MM.1S (cell line): Measurements from ENCODE around the gene SWAP70.
"Not testable (repeated sequence)": the region's sequence is repeated elsewhere in the genome, so short reads cannot be mapped to it uniquely, and the experiment has no call there.

Source experiments
- DNase-seq: peaks from one replicate; pipeline ENCODE4 v3.0.0-alpha.2; 2015
- H2AFZ ChIP-seq: fragments of 300-600 bp; sonication (generic); 2 replicates; pipeline ENCODE4 v1.6.0; 2016; ENCODE audit warnings: antibody characterized with exemption, low read length
- H3F3A ChIP-seq: fragments of 300-600 bp; sonication (generic); 2 replicates; pipeline ENCODE4 v1.6.1; 2016; ENCODE audit warnings: mild to moderate bottlenecking, antibody characterized with exemption, low read length, moderate library complexity, mixed read lengths; ENCODE audit not compliant: insufficient read depth
- H3K27ac ChIP-seq: fragments of 300-600 bp; sonication (generic); 2 replicates; pipeline ENCODE4 v1.5.1; 2016; ENCODE audit warnings: mild to moderate bottlenecking, low read length
- H3K27me3 ChIP-seq: fragments of 300-600 bp; sonication (generic); replicated peaks from 2 replicates; pipeline ENCODE4 v1.6.0; 2016; ENCODE audit warnings: low read length; ENCODE audit not compliant: insufficient read depth
- H3K36me3 ChIP-seq: fragments of 300-600 bp; sonication (generic); replicated peaks from 2 replicates; pipeline ENCODE4 v1.6.1; 2016; ENCODE audit warnings: mild to moderate bottlenecking, low read length, mixed read lengths; ENCODE audit not compliant: insufficient read depth
- H3K4me1 ChIP-seq: fragments of 300-600 bp; sonication (generic); 2 replicates; pipeline ENCODE4 v1.6.1; 2016; ENCODE audit warnings: low read length, mixed read lengths
- H3K4me2 ChIP-seq: fragments of 300-600 bp; sonication (generic); 2 replicates; pipeline ENCODE4 v1.6.0; 2016; ENCODE audit warnings: low read depth, low read length
- H3K4me3 ChIP-seq: fragments of 300-600 bp; sonication (generic); 2 replicates; pipeline ENCODE4 v1.5.1; 2016; ENCODE audit warnings: low read length, mixed read lengths
- H3K79me2 ChIP-seq: fragments of 300-600 bp; sonication (generic); 2 replicates; pipeline ENCODE4 v1.6.1; 2016; ENCODE audit warnings: mixed run types, low read length, mixed read lengths
- H3K9ac ChIP-seq: fragments of 300-600 bp; sonication (generic); 2 replicates; pipeline ENCODE4 v1.6.1; 2016; ENCODE audit warnings: low read length, mixed read lengths
- H3K9me2 ChIP-seq: fragments of 300-600 bp; sonication (generic); replicated peaks from 2 replicates; pipeline ENCODE4 v1.6.1; 2016; ENCODE audit warnings: mild to moderate bottlenecking, low read length, mixed read lengths; ENCODE audit not compliant: insufficient read depth
- H3K9me3 ChIP-seq: fragments of 300-600 bp; sonication (generic); replicated peaks from 2 replicates; pipeline ENCODE4 v1.6.1; 2016; ENCODE audit warnings: mild to moderate bottlenecking, low read length, mixed read lengths; ENCODE audit not compliant: insufficient read depth
- H4K20me1 ChIP-seq: fragments of 300-600 bp; sonication (generic); 2 replicates; pipeline ENCODE4 v1.6.1; 2016; ENCODE audit warnings: mild to moderate bottlenecking, low read length, moderate library complexity, mixed read lengths; ENCODE audit not compliant: insufficient read depth
- CTCF ChIP-seq: fragments of 300-600 bp; sonication (generic); IDR thresholded peaks from 2 replicates; pipeline ENCODE4 v1.5.1; 2016; ENCODE audit warnings: antibody characterized with exemption, low read length, mixed read lengths
- EZH2 ChIP-seq: fragments of 300-600 bp; sonication (generic); optimal IDR thresholded peaks from 2 replicates; pipeline ENCODE3; 2017; ENCODE audit warnings: low read depth, mild to moderate bottlenecking, antibody characterized with exemption, low read length, mixed read lengths
- EZH2phosphoT487 ChIP-seq: fragments of 300-600 bp; sonication (generic); IDR thresholded peaks from 2 replicates; pipeline ENCODE4 v1.6.1; 2018; ENCODE audit warnings: antibody characterized with exemption, low read length

The SWAP70 gene

GRCh38 chr11:9740202-9740883, 76.5 kb downstream of the SWAP70 start:
- peaks cover 2% of the 10 kb centered on the region; the same call in 1 of the 2 replicates for H3F3A ChIP-seq
- TF ChIP-seq CTCF (no peak), EZH2phosphoT487 (no peak), EZH2 (no peak)

GRCh38 chr11:9741260-9741659, 77.4 kb downstream of the SWAP70 start:
- Histone ChIP-seq H3K9ac (no peak overlapping the region), H3F3A (peaks cover 11% of the 10 kb centered on the region; the same call in 1 of the 2 replicates), H3K4me1 (peaks cover 15% of the 10 kb centered on the region), H3K9me3 (no peaks in the 10 kb centered on the region), H4K20me1 (no peaks in the 10 kb centered on the region), H3K4me2 (no peak overlapping the region), H3K79me2 (no peaks in the 10 kb centered on the region), H3K9me2 (no peaks in the 10 kb centered on the region), H3K27me3 (no peaks in the 10 kb centered on the region), H3K4me3 (no peak overlapping the region), H2AFZ (no peak overlapping the region), H3K36me3 (no peaks in the 10 kb centered on the region), H3K27ac (no peak overlapping the region)
- no peak for DNase-seq
- TF ChIP-seq EZH2 (no peak), CTCF (no peak), EZH2phosphoT487 (no peak)

More at GRCh38 chr11:9740202-9740883, 76.5 kb downstream of the SWAP70 start:
- Histone ChIP-seq H3K27me3 (no peaks in the 10 kb centered on the region), H3K4me2 (no peak overlapping the region), H3K9ac (no peak overlapping the region), H3K9me2 (no peaks in the 10 kb centered on the region), H4K20me1 (no peaks in the 10 kb centered on the region), H3K4me1 (peaks cover 12% of the 10 kb centered on the region), H3K79me2 (no peaks in the 10 kb centered on the region), H3K9me3 (no peaks in the 10 kb centered on the region), H2AFZ (no peak overlapping the region), H3K27ac (no peak overlapping the region), H3K36me3 (no peaks in the 10 kb centered on the region), H3K4me3 (no peak overlapping the region)
- no peak for DNase-seq

- H3K36me3 ChIP-seq, H2AFZ ChIP-seq, DNase-seq, H3K27ac ChIP-seq, H3K27me3 ChIP-seq, H3K9me2 ChIP-seq, H4K20me1 ChIP-seq, H3K4me3 ChIP-seq, H3K9me3 ChIP-seq, H3K79me2 ChIP-seq, H3K9ac ChIP-seq, H3K4me2 ChIP-seq: not testable (repeated sequence)
- H3K4me1 ChIP-seq: peaks cover 23% of the 10 kb centered on the region
- peaks cover 13% of the 10 kb centered on the region; the same call in 1 of the 2 replicates for H3F3A ChIP-seq
These were observed 79.6 kb downstream of the SWAP70 start for GRCh38 chr11:9743512-9743911.
